ENCODE data around the gene PBX3. TPM values are rescaled to one million over a fixed set of nuclear protein-coding genes. Genes with fewer than 3 reads are reported as not detected.

PBX3 gene
- total RNA-seq, 4 donors from 2014 or later = 25.7 to 71.5 (median 45.1) TPM

- no peak overlapping the region for H3K27ac ChIP-seq
- H3K4me3 ChIP-seq = no peak overlapping the region
- DNase-seq (ENCODE audit: low spot score in 2 of 2) = no peak
- no peaks in the 10 kb centered on the region for H3K9me3 ChIP-seq
- 100% methylated on average over 1 of the region's 1 CpG for WGBS
- no peaks in the 10 kb centered on the region for H3K36me3 ChIP-seq
- no peaks in the 10 kb centered on the region for H3K27me3 ChIP-seq
- peaks cover 32% of the 10 kb centered on the region for H3K4me1 ChIP-seq
- TF ChIP-seq POLR2A (IDR thresholded peaks at IDR 0.05) (no peak), EP300 (IDR thresholded peaks at IDR 0.05) (no peak), POLR2AphosphoS5 (IDR thresholded peaks at IDR 0.05) (no peak), CTCF (IDR thresholded peaks at IDR 0.05) (no peak)
Observed at GRCh38 chr9:125760537-125760936, 13.4 kb downstream of the PBX3 start.

GRCh38 chr9:125761676-125762450 is 14.7 kb downstream of the PBX3 start:
- no peak overlapping the region for H3K27ac ChIP-seq
- WGBS = 64% methylated on average over 2 of the region's 2 CpGs
- H3K4me3 ChIP-seq = no peak overlapping the region
- DNase-seq (ENCODE audit: low spot score in 2 of 2) = no peak
- no peaks in the 10 kb centered on the region for H3K9me3 ChIP-seq
- H3K36me3 ChIP-seq = no peaks in the 10 kb centered on the region
- H3K4me1 ChIP-seq = peaks cover 32% of the 10 kb centered on the region
- H3K27me3 ChIP-seq = no peaks in the 10 kb centered on the region
- no peak for TF ChIP-seq CTCF (IDR thresholded peaks at IDR 0.05)
- no peak for TF ChIP-seq POLR2A (IDR thresholded peaks at IDR 0.05)
- TF ChIP-seq EP300 (IDR thresholded peaks at IDR 0.05) = no peak
- TF ChIP-seq POLR2AphosphoS5 (IDR thresholded peaks at IDR 0.05) = no peak

GRCh38 chr9:125763394-125763801 is 16.2 kb downstream of the PBX3 start:
- Histone ChIP-seq H3K27me3 (no peaks in the 10 kb centered on the region), H3K4me3 (no peak overlapping the region), H3K36me3 (no peaks in the 10 kb centered on the region), H3K27ac (no peak overlapping the region), H3K9me3 (no peaks in the 10 kb centered on the region), H3K4me1 (peaks cover 32% of the 10 kb centered on the region)
- TF ChIP-seq CTCF (IDR thresholded peaks at IDR 0.05) = no peak
- no peak for TF ChIP-seq POLR2AphosphoS5 (IDR thresholded peaks at IDR 0.05)
- TF ChIP-seq POLR2A (IDR thresholded peaks at IDR 0.05) = no peak
- TF ChIP-seq EP300 (IDR thresholded peaks at IDR 0.05) = no peak
- 52% methylated on average over 7 of the region's 7 CpGs for WGBS
- DNase-seq (ENCODE audit: low spot score in 2 of 2) = no peak

- WGBS = 53% methylated on average over 3 of the region's 3 CpGs
- no peaks in the 10 kb centered on the region for H3K9me3 ChIP-seq
- H3K4me1 ChIP-seq = peaks cover 24% of the 10 kb centered on the region
- no peaks in the 10 kb centered on the region for H3K36me3 ChIP-seq
- H3K27me3 ChIP-seq = no peaks in the 10 kb centered on the region
- no peak for TF ChIP-seq CTCF (IDR thresholded peaks at IDR 0.05)
- TF ChIP-seq POLR2A (IDR thresholded peaks at IDR 0.05) = no peak
- TF ChIP-seq POLR2AphosphoS5 (IDR thresholded peaks at IDR 0.05) = no peak
- TF ChIP-seq EP300 (IDR thresholded peaks at IDR 0.05) = no peak
- no peak for DNase-seq (ENCODE audit: low spot score in 2 of 2)
- no peak overlapping the region for H3K27ac ChIP-seq
- no peak overlapping the region for H3K4me3 ChIP-seq
Observed at GRCh38 chr9:125764198-125764597, 17.0 kb downstream of the PBX3 start.

- no peak for DNase-seq (ENCODE audit: low spot score in 2 of 2)
- Histone ChIP-seq H3K36me3 (no peaks in the 10 kb centered on the region), H3K27me3 (no peaks in the 10 kb centered on the region), H3K4me1 (peaks cover 22% of the 10 kb centered on the region), H3K4me3 (no peak overlapping the region), H3K9me3 (no peaks in the 10 kb centered on the region), H3K27ac (no peak overlapping the region)
- TF ChIP-seq POLR2AphosphoS5 (IDR thresholded peaks at IDR 0.05) (no peak), CTCF (IDR thresholded peaks at IDR 0.05) (no peak), POLR2A (IDR thresholded peaks at IDR 0.05) (no peak), EP300 (IDR thresholded peaks at IDR 0.05) (no peak)
- WGBS = 92% methylated on average over 2 of the region's 2 CpGs
Observed at GRCh38 chr9:125766468-125767221, 19.5 kb downstream of the PBX3 start.

All from suprapubic skin (tissue), 4 donors.